ENCODE results near the gene JAM3.

GRCh38 chr11:134038897-134039470 is 29.9 kb upstream of the JAM3 start:
- TF ChIP-seq CTCF (conservative IDR thresholded peaks at IDR 0.05; ENCODE audit: low read depth, low read length) (no peak), CHD1 (IDR thresholded peaks at IDR 0.05; ENCODE audit: low read depth, low read length) (no peak), MAFK (IDR thresholded peaks at IDR 0.05; ENCODE audit: low read depth, low read length) (no peak)
